ENCODE measurements around the gene MYT1. TPM values are rescaled to one million over a fixed set of nuclear protein-coding genes. Genes with fewer than 3 reads are reported as not detected.
A peak's percentile ranks its signal among the peaks of the same experiment; 100 is the strongest.

The MYT1 gene
- total and polyA plus RNA-seq, 2 of the 13 experiments (the other 11 are each of a cell fraction or from before 2014, with no cell fraction given), result 0.58 to 2.5 TPM

DNA sequence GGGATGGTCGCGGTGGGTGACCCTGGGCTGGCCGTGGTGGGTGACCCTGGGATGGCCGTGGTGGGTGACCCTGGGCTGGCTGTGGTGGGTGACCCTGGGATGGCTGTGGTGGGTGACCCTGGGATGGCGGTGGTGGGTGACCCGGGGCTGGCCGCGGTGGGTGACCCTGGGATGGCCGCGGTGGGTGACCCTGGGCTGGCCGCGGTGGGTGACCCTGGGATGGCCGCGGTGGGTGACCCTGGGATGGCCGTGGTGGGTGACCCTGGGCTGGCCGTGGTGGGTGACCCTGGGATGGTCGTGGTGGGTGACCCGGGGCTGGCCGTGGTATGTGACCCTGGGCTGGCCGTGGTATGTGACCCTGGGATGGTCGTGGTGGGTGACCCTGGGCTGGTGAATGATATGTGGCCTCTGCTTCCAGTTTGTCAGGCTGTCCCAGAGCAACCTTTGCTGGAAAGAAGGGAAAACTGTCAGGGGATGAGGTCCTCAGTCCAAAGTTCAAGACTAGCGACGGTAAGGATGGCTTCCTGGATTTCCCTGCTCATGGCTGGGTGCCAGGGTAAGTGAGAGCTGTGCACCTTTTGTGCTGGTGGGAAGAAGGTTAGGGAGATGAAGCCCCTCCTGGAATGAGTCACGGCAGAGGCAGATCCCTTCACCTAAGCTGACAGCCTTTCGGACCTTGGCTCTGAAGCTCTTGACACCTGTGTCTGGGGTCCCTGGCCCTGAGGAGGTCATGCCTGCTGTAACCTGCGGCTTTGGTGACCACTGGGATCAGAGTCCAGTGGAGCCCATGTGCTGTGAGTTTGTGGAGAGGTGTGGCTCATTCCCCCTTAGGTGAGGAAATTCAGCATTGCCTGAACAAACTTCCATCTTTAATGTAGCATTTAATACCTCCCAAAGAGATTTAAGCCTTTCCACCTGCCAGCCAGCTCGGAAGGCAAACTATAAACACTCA, 72.2 kb downstream of the MYT1 start (continued):
- TF ChIP-seq PCBP1 (IDR thresholded peaks at IDR 0.05; ENCODE audit: borderline replicate concordance, low read depth, low read length) (no peak), ZNF557 (CRISPR knock-in tag; IDR thresholded peaks at IDR 0.05) (no peak), PHF21A (CRISPR knock-in tag; IDR thresholded peaks at IDR 0.05) (peak; percentile 75), ZNF430 (CRISPR knock-in tag; IDR thresholded peaks at IDR 0.05) (peak; percentile 8; the same call in 1 of the 2 replicates), KLF6 (CRISPR knock-in tag; IDR thresholded peaks at IDR 0.05) (no peak; the same call in 1 of the 2 replicates), HNF1A (IDR thresholded peaks at IDR 0.05; ENCODE audit: low read depth) (no peak; the same call in 1 of the 2 replicates), HNF1A (CRISPR knock-in tag; IDR thresholded peaks at IDR 0.05; ENCODE audit: borderline replicate concordance) (peak; percentile 69; the same call in 1 of the 2 replicates), REXO4 (CRISPR knock-in tag; IDR thresholded peaks at IDR 0.05; ENCODE audit: borderline replicate concordance) (no peak), KDM1A (CRISPR knock-in tag; IDR thresholded peaks at IDR 0.05) (no peak), ZEB1 (IDR thresholded peaks at IDR 0.05; ENCODE audit: insufficient replicate concordance, low read depth) (peak; percentile 93), SNAI1 (CRISPR knock-in tag; IDR thresholded peaks at IDR 0.05; ENCODE audit: borderline replicate concordance) (no peak), TCF7L2 (IDR thresholded peaks at IDR 0.05; ENCODE audit: low read depth, low read length) (no peak), ZNF678 (CRISPR knock-in tag; IDR thresholded peaks at IDR 0.05) (0 out of 2 replicates have a peak, but pooled peaks have one; percentile 73), STAT5B (CRISPR knock-in tag; IDR thresholded peaks at IDR 0.05) (no peak), KMT2A (CRISPR knock-in tag; IDR thresholded peaks at IDR 0.05) (no peak)
- TF ChIP-seq, protein P1, sequence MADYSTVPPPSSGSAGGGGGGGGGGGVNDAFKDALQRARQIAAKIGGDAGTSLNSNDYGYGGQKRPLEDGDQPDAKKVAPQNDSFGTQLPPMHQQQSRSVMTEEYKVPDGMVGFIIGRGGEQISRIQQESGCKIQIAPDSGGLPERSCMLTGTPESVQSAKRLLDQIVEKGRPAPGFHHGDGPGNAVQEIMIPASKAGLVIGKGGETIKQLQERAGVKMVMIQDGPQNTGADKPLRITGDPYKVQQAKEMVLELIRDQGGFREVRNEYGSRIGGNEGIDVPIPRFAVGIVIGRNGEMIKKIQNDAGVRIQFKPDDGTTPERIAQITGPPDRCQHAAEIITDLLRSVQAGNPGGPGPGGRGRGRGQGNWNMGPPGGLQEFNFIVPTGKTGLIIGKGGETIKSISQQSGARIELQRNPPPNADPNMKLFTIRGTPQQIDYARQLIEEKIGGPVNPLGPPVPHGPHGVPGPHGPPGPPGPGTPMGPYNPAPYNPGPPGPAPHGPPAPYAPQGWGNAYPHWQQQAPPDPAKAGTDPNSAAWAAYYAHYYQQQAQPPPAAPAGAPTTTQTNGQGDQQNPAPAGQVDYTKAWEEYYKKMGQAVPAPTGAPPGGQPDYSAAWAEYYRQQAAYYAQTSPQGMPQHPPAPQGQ (CRISPR knock-in tag; IDR thresholded peaks at IDR 0.05; ENCODE audit: borderline replicate concordance), result no peak
- TF ChIP-seq, protein P2, sequence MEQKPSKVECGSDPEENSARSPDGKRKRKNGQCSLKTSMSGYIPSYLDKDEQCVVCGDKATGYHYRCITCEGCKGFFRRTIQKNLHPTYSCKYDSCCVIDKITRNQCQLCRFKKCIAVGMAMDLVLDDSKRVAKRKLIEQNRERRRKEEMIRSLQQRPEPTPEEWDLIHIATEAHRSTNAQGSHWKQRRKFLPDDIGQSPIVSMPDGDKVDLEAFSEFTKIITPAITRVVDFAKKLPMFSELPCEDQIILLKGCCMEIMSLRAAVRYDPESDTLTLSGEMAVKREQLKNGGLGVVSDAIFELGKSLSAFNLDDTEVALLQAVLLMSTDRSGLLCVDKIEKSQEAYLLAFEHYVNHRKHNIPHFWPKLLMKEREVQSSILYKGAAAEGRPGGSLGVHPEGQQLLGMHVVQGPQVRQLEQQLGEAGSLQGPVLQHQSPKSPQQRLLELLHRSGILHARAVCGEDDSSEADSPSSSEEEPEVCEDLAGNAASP (CRISPR knock-in tag; IDR thresholded peaks at IDR 0.05; ENCODE audit: borderline replicate concordance), result peak; percentile 95; the same call in 1 of the 2 replicates
- TF ChIP-seq, protein P3, sequence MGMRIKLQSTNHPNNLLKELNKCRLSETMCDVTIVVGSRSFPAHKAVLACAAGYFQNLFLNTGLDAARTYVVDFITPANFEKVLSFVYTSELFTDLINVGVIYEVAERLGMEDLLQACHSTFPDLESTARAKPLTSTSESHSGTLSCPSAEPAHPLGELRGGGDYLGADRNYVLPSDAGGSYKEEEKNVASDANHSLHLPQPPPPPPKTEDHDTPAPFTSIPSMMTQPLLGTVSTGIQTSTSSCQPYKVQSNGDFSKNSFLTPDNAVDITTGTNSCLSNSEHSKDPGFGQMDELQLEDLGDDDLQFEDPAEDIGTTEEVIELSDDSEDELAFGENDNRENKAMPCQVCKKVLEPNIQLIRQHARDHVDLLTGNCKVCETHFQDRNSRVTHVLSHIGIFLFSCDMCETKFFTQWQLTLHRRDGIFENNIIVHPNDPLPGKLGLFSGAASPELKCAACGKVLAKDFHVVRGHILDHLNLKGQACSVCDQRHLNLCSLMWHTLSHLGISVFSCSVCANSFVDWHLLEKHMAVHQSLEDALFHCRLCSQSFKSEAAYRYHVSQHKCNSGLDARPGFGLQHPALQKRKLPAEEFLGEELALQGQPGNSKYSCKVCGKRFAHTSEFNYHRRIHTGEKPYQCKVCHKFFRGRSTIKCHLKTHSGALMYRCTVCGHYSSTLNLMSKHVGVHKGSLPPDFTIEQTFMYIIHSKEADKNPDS (CRISPR knock-in tag; IDR thresholded peaks at IDR 0.05), result peak; percentile 35; the same call in 1 of the 2 replicates

All from HepG2 (cell line).